Endothelial cell of umbilical vein (primary cell): ENCODE data around the gene CCDC47.

Experiments used
- CTCF ChIP-seq, 2 donors: IDR thresholded peaks; 1 replicate in 1 of 2; 2 replicates in 1 of 2; pipeline ENCODE4 v1.5.1; 2011; ENCODE audit warnings: low read length in 2 of 2, mild to moderate bottlenecking in 2 of 2, moderate library complexity in 2 of 2, control low read depth in 1 of 2, inconsistent platforms in 1 of 2, low read depth in 1 of 2; ENCODE audit not compliant: insufficient read depth in 1 of 2; ENCODE audit errors: extremely low read depth in 1 of 2
- EZH2 ChIP-seq: IDR thresholded peaks from 2 replicates; pipeline ENCODE4 v1.6.1; 2012; ENCODE audit warnings: borderline replicate concordance, low read depth, mild to moderate bottlenecking, moderate library complexity, low read length, inconsistent platforms; ENCODE audit not compliant: severe bottlenecking
- GATA2 ChIP-seq: IDR thresholded peaks from 2 replicates; pipeline ENCODE4 v1.7.0; 2011; ENCODE audit warnings: low read depth, mild to moderate bottlenecking, moderate library complexity, mixed read lengths, low read length; ENCODE audit not compliant: insufficient read length, insufficient read depth
- POLR2A ChIP-seq: IDR thresholded peaks from 2 replicates; pipeline ENCODE4 v1.6.1; 2012; ENCODE audit warnings: low read depth, mild to moderate bottlenecking, control low read depth, low read length
- POLR2AphosphoS5 ChIP-seq: IDR thresholded peaks from 2 replicates; pipeline ENCODE4 v1.6.1; 2012; ENCODE audit warnings: low read depth, mild to moderate bottlenecking, control low read depth, low read length, moderate library complexity; ENCODE audit not compliant: insufficient read depth
- TF ChIP-seq, protein P1 (sequence below): IDR thresholded peaks from 2 replicates; pipeline ENCODE4 v1.6.1; 2011; ENCODE audit not compliant: insufficient read depth, insufficient read length

- no peak for TF ChIP-seq POLR2A
- TF ChIP-seq CTCF (IDR thresholded peaks at IDR 0.05; ENCODE audit: extremely low read depth in 1 of 2, insufficient read depth in 1 of 2, low read depth in 1 of 2, low read length in 2 of 2) = no peak
- TF ChIP-seq EZH2 = no peak
- TF ChIP-seq POLR2AphosphoS5 = no peak
- no peak for TF ChIP-seq GATA2
- TF ChIP-seq, protein P1, sequence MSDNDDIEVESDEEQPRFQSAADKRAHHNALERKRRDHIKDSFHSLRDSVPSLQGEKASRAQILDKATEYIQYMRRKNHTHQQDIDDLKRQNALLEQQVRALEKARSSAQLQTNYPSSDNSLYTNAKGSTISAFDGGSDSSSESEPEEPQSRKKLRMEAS = no peak
Measured at GRCh38 chr17:63716426-63716825, 57.0 kb downstream of the CCDC47 start.
